Fibroblast of lung (primary cell): ENCODE results near the gene BUD13. TPM values are rescaled to one million over a fixed set of nuclear protein-coding genes. Genes with fewer than 3 reads are reported as not detected.

Experiments used
- DNase-seq, 2 donors: peaks; one replicate each; pipeline versions ENCODE4 v3.0.0 to v3.0.0-alpha.2; 2010; ENCODE audit warnings: low read depth in 2 of 2
- H2AFZ ChIP-seq: 2 replicates; pipeline ENCODE4 v1.5.1; 2012; ENCODE audit warnings: low read length, control low read depth, inconsistent platforms
- H3K27ac ChIP-seq: 2 replicates; pipeline ENCODE4 v1.5.1; 2011; ENCODE audit warnings: low read length, control low read depth; ENCODE audit not compliant: insufficient read depth
- H3K27me3 ChIP-seq: 2 replicates; pipeline ENCODE4 v1.5.1; 2011; ENCODE audit warnings: mild to moderate bottlenecking, low read length; ENCODE audit not compliant: control insufficient read depth, insufficient read depth
- H3K36me3 ChIP-seq: 2 replicates; pipeline ENCODE4 v1.5.1; 2011; ENCODE audit warnings: low read length; ENCODE audit not compliant: control insufficient read depth, insufficient read depth
- H3K4me1 ChIP-seq: 2 replicates; pipeline ENCODE4 v1.5.1; 2011; ENCODE audit warnings: low read length; ENCODE audit not compliant: control insufficient read depth, insufficient read depth; ENCODE audit errors: extremely low read depth
- H3K4me2 ChIP-seq: 2 replicates; pipeline ENCODE4 v1.5.1; 2011; ENCODE audit warnings: low read length, control low read depth; ENCODE audit not compliant: insufficient read depth; ENCODE audit errors: extremely low read depth
- H3K4me3 ChIP-seq, 4 experiments: fragments of 200-600 bp in 1 of 4; sonication (generic) in 1 of 4; replicated peaks in 1 of 4; 2 replicates each; pipeline ENCODE4 v1.5.1; 2011 to 2016; ENCODE audit warnings: low read length in 4 of 4, low read depth in 3 of 4, mild to moderate bottlenecking in 3 of 4, control low read depth in 2 of 4, inconsistent platforms in 1 of 4, mixed read lengths in 1 of 4; ENCODE audit not compliant: insufficient read depth in 1 of 4; ENCODE audit errors: control extremely low read depth in 1 of 4
- H3K79me2 ChIP-seq: 2 replicates; pipeline ENCODE4 v1.5.1; 2012; ENCODE audit warnings: mild to moderate bottlenecking, low read length, inconsistent platforms; ENCODE audit not compliant: control insufficient read depth, insufficient read depth
- H3K9ac ChIP-seq: 2 replicates; pipeline ENCODE4 v1.5.1; 2011; ENCODE audit warnings: mild to moderate bottlenecking, low read length, control low read depth; ENCODE audit not compliant: insufficient read depth
- H3K9me3 ChIP-seq: 2 replicates; pipeline ENCODE4 v1.5.1; 2012; ENCODE audit warnings: low read depth, low read length; ENCODE audit not compliant: control insufficient read depth, insufficient read depth
- H4K20me1 ChIP-seq: 2 replicates; pipeline ENCODE4 v1.5.1; 2011; ENCODE audit warnings: low read length; ENCODE audit not compliant: control insufficient read depth, insufficient read depth; ENCODE audit errors: extremely low read depth
- CTCF ChIP-seq, 2 donors: IDR thresholded peaks in 1 of 2; conservative IDR thresholded peaks in 1 of 2; 1 replicate in 1 of 2; 2 replicates in 1 of 2; pipeline ENCODE4 v1.5.1; 2011 to 2012; ENCODE audit warnings: low read length in 2 of 2, control low read depth in 1 of 2, inconsistent platforms in 1 of 2, low read depth in 1 of 2, mild to moderate bottlenecking in 1 of 2
- EZH2 ChIP-seq: IDR thresholded peaks from 2 replicates; pipeline ENCODE4 v1.5.1; 2012; ENCODE audit warnings: low read length, control low read depth, mild to moderate bottlenecking; ENCODE audit errors: missing control alignments
- polyA plus RNA-seq, 2 donors: library from polyadenylated mRNA; depleted of rRNA in 1 of 2; stranded (reverse) in 1 of 2; unstranded in 1 of 2; fragments of >200 nt; gene quantifications; 2 replicates each; pipeline ENCODE4 v1.2.1, GENCODE V29; 2011 to 2012; ENCODE audit warnings: missing spikeins in 1 of 2
- total RNA-seq: library from RNA; depleted of rRNA; stranded (reverse); fragments of >200 nt; gene quantifications from 2 replicates; pipeline ENCODE4 v1.2.1, GENCODE V29; 2014

Gene BUD13
- total and polyA plus RNA-seq, 2 donors (not counting 1 experiment from before 2014, with no cell fraction given), result 12.7 to 13.0 TPM

GRCh38 chr11:116813781-116814471 is 41.1 kb upstream of the BUD13 start:
- H3K4me1 ChIP-seq, result no peaks in the 10 kb centered on the region
- H3K27ac ChIP-seq, result no peak overlapping the region
- H3K9ac ChIP-seq, result no peak overlapping the region
- H3K27me3 ChIP-seq, result peaks cover 4% of the 10 kb centered on the region
- no peaks in the 10 kb centered on the region for H3K9me3 ChIP-seq
- TF ChIP-seq EZH2, result no peak
- TF ChIP-seq CTCF (conservative IDR thresholded peaks at IDR 0.05 in 1 of 2, IDR thresholded peaks at IDR 0.05 in 1 of 2; ENCODE audit: low read depth in 1 of 2, low read length in 2 of 2), result no peak
- no peak overlapping the region for H3K4me3 ChIP-seq
- H3K4me2 ChIP-seq, result no peak overlapping the region
- no peaks in the 10 kb centered on the region for H3K36me3 ChIP-seq
- H4K20me1 ChIP-seq, result no peaks in the 10 kb centered on the region
- DNase-seq, result no peak
- H3K79me2 ChIP-seq, result no peaks in the 10 kb centered on the region
- no peak overlapping the region for H2AFZ ChIP-seq

- H3K9ac ChIP-seq, result no peak overlapping the region
- no peaks in the 10 kb centered on the region for H4K20me1 ChIP-seq
- TF ChIP-seq EZH2 (no peak), CTCF (conservative IDR thresholded peaks at IDR 0.05 in 1 of 2, IDR thresholded peaks at IDR 0.05 in 1 of 2; ENCODE audit: low read depth in 1 of 2, low read length in 2 of 2) (no peak)
- no peak for DNase-seq
- H3K4me2 ChIP-seq, result no peak overlapping the region
- H2AFZ ChIP-seq, result no peak overlapping the region
- H3K27ac ChIP-seq, result no peak overlapping the region
- no peaks in the 10 kb centered on the region for H3K79me2 ChIP-seq
- no peaks in the 10 kb centered on the region for H3K4me1 ChIP-seq
- no peaks in the 10 kb centered on the region for H3K36me3 ChIP-seq
- H3K9me3 ChIP-seq, result no peaks in the 10 kb centered on the region
- H3K27me3 ChIP-seq, result peaks cover 4% of the 10 kb centered on the region
- no peak overlapping the region for H3K4me3 ChIP-seq
These were observed 40.4 kb upstream of the BUD13 start for GRCh38 chr11:116813170-116813569.

- DNase-seq, result no peak
- Histone ChIP-seq H2AFZ (no peak overlapping the region), H3K79me2 (no peaks in the 10 kb centered on the region), H3K4me2 (no peak overlapping the region), H3K27ac (no peak overlapping the region), H3K36me3 (no peaks in the 10 kb centered on the region), H3K4me1 (no peaks in the 10 kb centered on the region), H3K9me3 (no peaks in the 10 kb centered on the region), H3K4me3 (no peak overlapping the region), H3K9ac (no peak overlapping the region), H3K27me3 (peaks cover 4% of the 10 kb centered on the region), H4K20me1 (no peaks in the 10 kb centered on the region)
- no peak for TF ChIP-seq CTCF (conservative IDR thresholded peaks at IDR 0.05 in 1 of 2, IDR thresholded peaks at IDR 0.05 in 1 of 2; ENCODE audit: low read depth in 1 of 2, low read length in 2 of 2)
These were observed 39.3 kb upstream of the BUD13 start for GRCh38 chr11:116812109-116812508.
